ENCODE data around the gene CLEC4E.

The CLEC4E gene

DNA sequence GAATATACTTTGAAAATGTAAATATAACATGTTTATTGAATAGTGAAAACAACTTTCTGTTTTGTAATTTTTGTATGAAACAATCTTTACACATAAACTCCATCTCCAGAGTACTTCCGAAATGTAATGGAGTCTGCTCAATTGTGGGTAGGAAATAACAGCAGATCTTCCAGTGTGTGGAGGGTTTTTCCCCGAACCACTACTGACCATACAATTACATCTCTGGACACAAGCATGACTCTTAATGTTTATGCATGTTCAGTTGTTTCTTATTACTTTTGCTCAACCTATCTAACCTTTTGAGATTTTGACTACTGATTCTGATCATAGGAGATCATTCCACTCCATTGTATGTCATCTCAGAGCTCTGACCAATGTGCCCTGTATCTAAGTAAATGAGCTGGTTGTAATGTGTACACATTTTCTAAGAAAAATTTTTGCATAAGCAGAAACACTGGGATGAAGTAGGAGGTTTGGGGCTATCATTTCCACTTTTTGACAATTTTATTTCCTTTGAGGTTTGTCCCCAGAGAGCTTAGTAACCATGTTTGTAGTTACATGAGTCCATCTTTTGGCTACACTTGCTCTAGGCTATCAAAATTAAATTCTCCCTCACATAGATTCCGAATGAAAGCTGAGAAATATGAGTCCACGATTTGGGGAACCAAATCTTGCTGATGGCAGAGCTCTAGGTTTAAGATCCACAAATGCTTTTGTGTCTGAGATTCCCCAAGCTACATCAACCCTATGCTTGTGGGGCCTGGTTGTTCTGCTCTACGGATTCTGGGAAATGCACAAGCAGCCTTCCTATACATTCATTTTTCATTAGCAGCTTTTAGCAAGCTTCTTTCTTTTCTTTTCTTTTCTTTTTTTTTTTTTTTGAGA is 48.8 kb downstream of the CLEC4E start:
- TF ChIP-seq, protein P1, sequence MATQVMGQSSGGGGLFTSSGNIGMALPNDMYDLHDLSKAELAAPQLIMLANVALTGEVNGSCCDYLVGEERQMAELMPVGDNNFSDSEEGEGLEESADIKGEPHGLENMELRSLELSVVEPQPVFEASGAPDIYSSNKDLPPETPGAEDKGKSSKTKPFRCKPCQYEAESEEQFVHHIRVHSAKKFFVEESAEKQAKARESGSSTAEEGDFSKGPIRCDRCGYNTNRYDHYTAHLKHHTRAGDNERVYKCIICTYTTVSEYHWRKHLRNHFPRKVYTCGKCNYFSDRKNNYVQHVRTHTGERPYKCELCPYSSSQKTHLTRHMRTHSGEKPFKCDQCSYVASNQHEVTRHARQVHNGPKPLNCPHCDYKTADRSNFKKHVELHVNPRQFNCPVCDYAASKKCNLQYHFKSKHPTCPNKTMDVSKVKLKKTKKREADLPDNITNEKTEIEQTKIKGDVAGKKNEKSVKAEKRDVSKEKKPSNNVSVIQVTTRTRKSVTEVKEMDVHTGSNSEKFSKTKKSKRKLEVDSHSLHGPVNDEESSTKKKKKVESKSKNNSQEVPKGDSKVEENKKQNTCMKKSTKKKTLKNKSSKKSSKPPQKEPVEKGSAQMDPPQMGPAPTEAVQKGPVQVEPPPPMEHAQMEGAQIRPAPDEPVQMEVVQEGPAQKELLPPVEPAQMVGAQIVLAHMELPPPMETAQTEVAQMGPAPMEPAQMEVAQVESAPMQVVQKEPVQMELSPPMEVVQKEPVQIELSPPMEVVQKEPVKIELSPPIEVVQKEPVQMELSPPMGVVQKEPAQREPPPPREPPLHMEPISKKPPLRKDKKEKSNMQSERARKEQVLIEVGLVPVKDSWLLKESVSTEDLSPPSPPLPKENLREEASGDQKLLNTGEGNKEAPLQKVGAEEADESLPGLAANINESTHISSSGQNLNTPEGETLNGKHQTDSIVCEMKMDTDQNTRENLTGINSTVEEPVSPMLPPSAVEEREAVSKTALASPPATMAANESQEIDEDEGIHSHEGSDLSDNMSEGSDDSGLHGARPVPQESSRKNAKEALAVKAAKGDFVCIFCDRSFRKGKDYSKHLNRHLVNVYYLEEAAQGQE (IDR thresholded peaks at IDR 0.05; ENCODE audit: insufficient read depth in 1 of 2, low read depth in 2 of 2, low read length in 2 of 2), result no peak
- no peak for TF ChIP-seq FOXP2 (optimal IDR thresholded peaks at IDR 0.05; ENCODE audit: borderline replicate concordance, extremely low read depth, extremely low read length, insufficient read depth)
- no peak for TF ChIP-seq TAF1 (IDR thresholded peaks at IDR 0.05; ENCODE audit: borderline replicate concordance, insufficient read depth, low read length)
- no peak for TF ChIP-seq SIN3A (IDR thresholded peaks at IDR 0.05; ENCODE audit: borderline replicate concordance, insufficient read depth, low read length)
- TF ChIP-seq POLR2AphosphoS5 (IDR thresholded peaks at IDR 0.05; ENCODE audit: low read depth, low read length), result no peak
